H54 (cell line): Measurements from ENCODE around the gene LSM4.

ENCODE experiments used
- DNase-seq: peaks from one replicate; pipeline ENCODE4 v3.0.0; 2011; ENCODE audit warnings: low spot score, mixed read lengths; ENCODE audit not compliant: insufficient read length
- FAIRE-seq: peaks from 3 replicates; lab custom pipeline; 2011; peaks lifted over from hg19 to GRCh38; lab: Jason Lieb, UNC
- POLR2A ChIP-seq: IDR thresholded peaks from 2 replicates; pipeline ENCODE4 v1.6.1; 2011; ENCODE audit warnings: low read depth, mild to moderate bottlenecking, low read length

Gene LSM4

GRCh38 chr19:18311502-18312091 is 11.3 kb downstream of the LSM4 start:
- DNase-seq: no peak
- no peak for FAIRE-seq
- TF ChIP-seq POLR2A: no peak

GRCh38 chr19:18310966-18311365 is 11.9 kb downstream of the LSM4 start:
- no peak for DNase-seq
- TF ChIP-seq POLR2A: no peak

GRCh38 chr19:18310118-18310909 is 12.6 kb downstream of the LSM4 start:
- no peak for FAIRE-seq
- DNase-seq: no peak
- no peak for TF ChIP-seq POLR2A

More at GRCh38 chr19:18310966-18311365, 11.9 kb downstream of the LSM4 start:
- FAIRE-seq: no peak

GRCh38 chr19:18309525-18310064 is 13.3 kb downstream of the LSM4 start:
- no peak for FAIRE-seq
- TF ChIP-seq POLR2A: no peak
- no peak for DNase-seq

- no peak for DNase-seq
- no peak for TF ChIP-seq POLR2A
- no peak for FAIRE-seq
These were observed 13.9 kb downstream of the LSM4 start for GRCh38 chr19:18308948-18309325.

- DNase-seq: no peak
- no peak for FAIRE-seq
- no peak for TF ChIP-seq POLR2A
These were observed 14.6 kb downstream of the LSM4 start for GRCh38 chr19:18308051-18308947.

- FAIRE-seq: no peak
- TF ChIP-seq POLR2A: no peak
- DNase-seq: no peak
These were observed 15.6 kb downstream of the LSM4 start for GRCh38 chr19:18307271-18307681.

GRCh38 chr19:18306888-18307260 is 16.0 kb downstream of the LSM4 start:
- DNase-seq (no peak), FAIRE-seq (no peak)
- TF ChIP-seq POLR2A: no peak

GRCh38 chr19:18306209-18306887 is 16.5 kb downstream of the LSM4 start:
- no peak for TF ChIP-seq POLR2A
- FAIRE-seq (no peak), DNase-seq (no peak)

GRCh38 chr19:18304458-18305310 is 18.2 kb downstream of the LSM4 start:
- FAIRE-seq: no peak
- DNase-seq: peak; percentile 88
- TF ChIP-seq POLR2A: peak; percentile 64

GRCh38 chr19:18304208-18304457 is 18.7 kb downstream of the LSM4 start:
- TF ChIP-seq POLR2A: no peak
- FAIRE-seq (no peak), DNase-seq (no peak)

- no peak for TF ChIP-seq POLR2A
- FAIRE-seq (no peak), DNase-seq (no peak)
These were observed 21.2 kb downstream of the LSM4 start for GRCh38 chr19:18301718-18302111.
